K562 (cell line): ENCODE data around the gene WDR17. TPM values are rescaled to one million over a fixed set of nuclear protein-coding genes. Genes with fewer than 3 reads are reported as not detected.

ENCODE experiments used
- ATAC-seq: fragments of 200-7000 bp; cut with Tn5 transposase; 3 replicates; pipeline ENCODE4 v1.9.1; 2020; ENCODE audit warnings: moderate library complexity
- BruUV-seq: library from RNA; stranded (reverse); fragments of 400-500 nt; replicated peaks from 2 replicates; lab custom pipeline; 2021; lab: Mats Ljungman, UMichigan
- CTCF ChIA-PET: fragments of 300-600 bp; formaldehyde crosslinking; extraction: SDS; loops from one replicate; lab custom pipeline; 2021; ENCODE audit warnings: low intra/inter-chr PET ratio; lab: Yijun Ruan, JAX
- POLR2A ChIA-PET: fragments of 300-600, 350-650 bp; sonication (Branson Sonifier 250); formaldehyde crosslinking; extraction: SDS; loops from one replicate; lab custom pipeline; 2021; ENCODE audit warnings: antibody characterized with exemption, inconsistent platforms; lab: Yijun Ruan, JAX
- DNase-seq, 4 experiments: peaks; one replicate each; pipeline versions ENCODE4 v3.0.0 to v3.0.0-alpha.2; 2011 to 2018; ENCODE audit warnings: low spot score in 3 of 4, mixed read lengths in 3 of 4; ENCODE audit errors: extremely low read depth in 1 of 4
- FAIRE-seq: peaks from 2 replicates; lab custom pipeline; 2011; peaks lifted over from hg19 to GRCh38; lab: Jason Lieb, UNC
- H2AFZ ChIP-seq: 2 replicates; pipeline ENCODE4 v1.6.0; 2011; ENCODE audit warnings: low read depth, low read length, control low read depth, inconsistent platforms
- H3K27ac ChIP-seq: fragments of 200-600 bp; 3 replicates; pipeline ENCODE4 v1.8.0; 2011; ENCODE audit warnings: low read depth, mild to moderate bottlenecking, control low read depth, inconsistent platforms, low read length, moderate library complexity, mixed read lengths; ENCODE audit errors: extremely low read depth
- H3K27me3 ChIP-seq, 2 experiments: fragments of 300-600 bp in 1 of 2; 2 replicates in 1 of 2; 3 replicates in 1 of 2; pipeline versions ENCODE4 v1.6.0 to v1.8.0; 2011; ENCODE audit warnings: inconsistent platforms in 2 of 2, low read length in 2 of 2, mild to moderate bottlenecking in 1 of 2, mixed read lengths in 1 of 2, moderate library complexity in 1 of 2; ENCODE audit not compliant: control insufficient read depth in 2 of 2, insufficient read depth in 2 of 2
- H3K36me3 ChIP-seq: fragments of 300-600 bp; 3 replicates; pipeline ENCODE4 v1.8.0; 2011; ENCODE audit warnings: mild to moderate bottlenecking, low read length, inconsistent platforms; ENCODE audit not compliant: control insufficient read depth, insufficient read depth
- H3K4me1 ChIP-seq, 2 experiments: fragments of 200-600 bp in 1 of 2; replicated peaks in 1 of 2; 2 replicates in 1 of 2; 3 replicates in 1 of 2; pipeline versions ENCODE4 v1.5.1 to v1.8.0; 2011; ENCODE audit warnings: inconsistent platforms in 2 of 2, low read length in 2 of 2, mild to moderate bottlenecking in 1 of 2, mixed read lengths in 1 of 2, moderate library complexity in 1 of 2; ENCODE audit not compliant: control insufficient read depth in 2 of 2, insufficient read depth in 2 of 2
- H3K4me2 ChIP-seq: 2 replicates; pipeline ENCODE4 v1.6.1; 2011; ENCODE audit warnings: low read length, control low read depth, inconsistent platforms, mixed read lengths; ENCODE audit not compliant: insufficient read depth
- H3K4me3 ChIP-seq: fragments of 200-600 bp; sonication (generic), shearing (Covaris generic); 2 replicates; pipeline ENCODE4 v1.5.1; 2016; ENCODE audit warnings: control low read depth, inconsistent platforms
- H3K79me2 ChIP-seq: fragments of 200-600 bp; 3 replicates; pipeline ENCODE4 v1.8.0; 2011; ENCODE audit warnings: low read length, inconsistent platforms; ENCODE audit not compliant: control insufficient read depth, insufficient read depth
- H3K9ac ChIP-seq, 2 experiments: 2 replicates each; pipeline versions ENCODE4 v1.6.0 to v1.6.1; 2011; ENCODE audit warnings: low read depth in 2 of 2, low read length in 2 of 2, control low read depth in 1 of 2, inconsistent platforms in 1 of 2, mild to moderate bottlenecking in 1 of 2, mixed read lengths in 1 of 2; ENCODE audit not compliant: insufficient read depth in 1 of 2
- H3K9me1 ChIP-seq: one replicate; pipeline ENCODE4 v1.6.0; 2011; ENCODE audit warnings: inconsistent platforms, mild to moderate bottlenecking, low read length, moderate library complexity; ENCODE audit not compliant: control insufficient read depth, insufficient read depth
- H3K9me3 ChIP-seq: replicated peaks from 2 replicates; pipeline ENCODE4 v1.5.1; 2011; ENCODE audit warnings: low read depth, low read length, inconsistent platforms; ENCODE audit not compliant: control insufficient read depth, insufficient read depth
- H4K20me1 ChIP-seq: replicated peaks from 2 replicates; pipeline ENCODE4 v1.6.1; 2011; ENCODE audit warnings: low read length, inconsistent platforms, mixed read lengths; ENCODE audit not compliant: control insufficient read depth, insufficient read depth
- FOXM1 ChIP-seq, 2 experiments: fragments of 450-650 bp in 1 of 2; sonication (generic) in 1 of 2; formaldehyde crosslinking in 1 of 2; IDR thresholded peaks; 2 replicates each; pipeline versions ENCODE4 v1.6.1 to v1.9.0; 2017 to 2022; ENCODE audit warnings: low read depth in 2 of 2, mild to moderate bottlenecking in 2 of 2, missing genetic modification reagents in 1 of 2, moderate library complexity in 1 of 2
- MYBL2 ChIP-seq, 2 experiments: fragments of 450-650 bp in 1 of 2; sonication (generic) in 1 of 2; formaldehyde crosslinking in 1 of 2; IDR thresholded peaks; 2 replicates each; pipeline versions ENCODE4 v1.6.1 to v1.8.1; 2017 to 2022; ENCODE audit warnings: borderline replicate concordance in 1 of 2, inconsistent platforms in 1 of 2, low read depth in 1 of 2, mild to moderate bottlenecking in 1 of 2, missing genetic modification reagents in 1 of 2, moderate library complexity in 1 of 2
- NFE2L1 ChIP-seq: fragments of 450-650 bp; IDR thresholded peaks from 2 replicates; pipeline ENCODE4 v1.6.1; 2016; ENCODE audit warnings: missing genetic modification characterization, low read depth, mild to moderate bottlenecking, missing compliant biosample characterization, moderate library complexity, borderline replicate concordance
- WGBS: fragments of 100-300 bp; shearing (Covaris generic); methylation state at CpG from one replicate; pipeline ENCODE4 v1.1.6; 2016; ENCODE audit warnings: low coverage, mixed read lengths; ENCODE audit not compliant: insufficient coverage; ENCODE audit errors: missing lambda C conversion rate; 5-methylcytosine and 5-hydroxymethylcytosine counted together
- in situ Hi-C: fragments of 300-500 bp; cut with MboI; formaldehyde crosslinking; loops from 4 replicates; pipeline ENCODE4 v1.15.0; 2018; ENCODE audit warnings: inconsistent platforms, mixed read lengths
- intact Hi-C: fragments of 100-400 bp; cut with micrococcal nuclease; formaldehyde crosslinking; loops from 2 replicates; pipeline ENCODE4 v1.14.2; 2022
- polyA plus RNA-seq, 8 experiments: library from polyadenylated mRNA; depleted of rRNA in 4 of 8; stranded (reverse) in 5 of 8; unstranded in 3 of 8; fragments of >200 nt; fragmentation: Nextera tagmentation in 2 of 8; fragmentation: Illumina TruSeq in 1 of 8; extraction: Ambion mirVana in 2 of 8; extraction: Trizol in 1 of 8; gene quantifications; 2 replicates each; pipeline versions ENCODE4 v1.2.1 to v1.2.3, GENCODE V29; 2011 to 2014; ENCODE audit warnings: inconsistent platforms in 1 of 8, missing spikeins in 1 of 8
- total RNA-seq, 7 experiments: library from RNA; depleted of rRNA in 6 of 7; stranded (reverse); fragments of >200 nt in 6 of 7; fragmentation: Illumina TruSeq in 2 of 7; extraction: Trizol in 2 of 7; gene quantifications; 2 replicates each; pipeline versions ENCODE4 v1.2.1 to v1.2.3, GENCODE V29; 2011 to 2021; ENCODE audit warnings: low replicate concordance in 1 of 7
- TF ChIP-seq, protein P1 (sequence below): fragments of 450-650 bp; IDR thresholded peaks from one replicate; pipeline ENCODE4 v1.6.1; 2018; ENCODE audit warnings: mild to moderate bottlenecking, moderate library complexity; ENCODE audit not compliant: partially characterized antibody
- TF ChIP-seq, protein P2 (sequence below): fragments of 200-800 bp; sonication (Bioruptor generic); IDR thresholded peaks from 2 replicates; pipeline ENCODE4 v1.6.1; 2017; ENCODE audit warnings: missing genetic modification characterization, missing compliant biosample characterization

The WDR17 gene
- total and polyA plus RNA-seq, 9 of the 15 experiments (the other 6 are each of a cell fraction or from before 2014, with no cell fraction given), result 0.04 to 0.07 TPM; not detected in 7

GRCh38 chr4:176210101-176210500 lies 144.5 kb downstream of the WDR17 start:
- H3K9ac ChIP-seq, result no peak overlapping the region
- H3K4me1 ChIP-seq, result no peaks in the 10 kb centered on the region
- no peak overlapping the region for H2AFZ ChIP-seq
- FAIRE-seq (no peak), ATAC-seq (no peak), DNase-seq (no peak)
- 0 out of 2 replicates have a peak, but pooled peaks cover 2% of the 10 kb centered on the region for H4K20me1 ChIP-seq
- H3K9me1 ChIP-seq, result no peaks in the 10 kb centered on the region
- intact Hi-C loops (no loop called here), in situ Hi-C loops (no loop called here)
- H3K27me3 ChIP-seq, result peaks cover 0 to 8% of the 10 kb centered on the region in 2 experiments; a peak in 2 of 5 replicates
- H3K27ac ChIP-seq, result no peak overlapping the region
- no peak for TF ChIP-seq FOXM1 (IDR thresholded peaks at IDR 0.05; ENCODE audit: low read depth)
- TF ChIP-seq FOXM1 (CRISPR knock-in tag; IDR thresholded peaks at IDR 0.05; ENCODE audit: low read depth), result no peak
- TF ChIP-seq MYBL2 (IDR thresholded peaks at IDR 0.05; ENCODE audit: low read depth), result no peak
- no peak for TF ChIP-seq MYBL2 (CRISPR knock-in tag; IDR thresholded peaks at IDR 0.05; ENCODE audit: borderline replicate concordance)
- no peak for TF ChIP-seq NFE2L1 (tag)
- TF ChIP-seq, protein P1, sequence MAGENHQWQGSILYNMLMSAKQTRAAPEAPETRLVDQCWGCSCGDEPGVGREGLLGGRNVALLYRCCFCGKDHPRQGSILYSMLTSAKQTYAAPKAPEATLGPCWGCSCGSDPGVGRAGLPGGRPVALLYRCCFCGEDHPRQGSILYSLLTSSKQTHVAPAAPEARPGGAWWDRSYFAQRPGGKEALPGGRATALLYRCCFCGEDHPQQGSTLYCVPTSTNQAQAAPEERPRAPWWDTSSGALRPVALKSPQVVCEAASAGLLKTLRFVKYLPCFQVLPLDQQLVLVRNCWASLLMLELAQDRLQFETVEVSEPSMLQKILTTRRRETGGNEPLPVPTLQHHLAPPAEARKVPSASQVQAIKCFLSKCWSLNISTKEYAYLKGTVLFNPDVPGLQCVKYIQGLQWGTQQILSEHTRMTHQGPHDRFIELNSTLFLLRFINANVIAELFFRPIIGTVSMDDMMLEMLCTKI, result no peak
- TF ChIP-seq, protein P2, sequence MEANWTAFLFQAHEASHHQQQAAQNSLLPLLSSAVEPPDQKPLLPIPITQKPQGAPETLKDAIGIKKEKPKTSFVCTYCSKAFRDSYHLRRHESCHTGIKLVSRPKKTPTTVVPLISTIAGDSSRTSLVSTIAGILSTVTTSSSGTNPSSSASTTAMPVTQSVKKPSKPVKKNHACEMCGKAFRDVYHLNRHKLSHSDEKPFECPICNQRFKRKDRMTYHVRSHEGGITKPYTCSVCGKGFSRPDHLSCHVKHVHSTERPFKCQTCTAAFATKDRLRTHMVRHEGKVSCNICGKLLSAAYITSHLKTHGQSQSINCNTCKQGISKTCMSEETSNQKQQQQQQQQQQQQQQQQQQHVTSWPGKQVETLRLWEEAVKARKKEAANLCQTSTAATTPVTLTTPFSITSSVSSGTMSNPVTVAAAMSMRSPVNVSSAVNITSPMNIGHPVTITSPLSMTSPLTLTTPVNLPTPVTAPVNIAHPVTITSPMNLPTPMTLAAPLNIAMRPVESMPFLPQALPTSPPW (CRISPR knock-in tag), result no peak
- H3K36me3 ChIP-seq, result no peaks in the 10 kb centered on the region
- H3K4me2 ChIP-seq, result no peak overlapping the region
- no peaks in the 10 kb centered on the region for H3K79me2 ChIP-seq
- WGBS, result 0% methylated on average over 3 of the region's 3 CpGs
- ChIA-PET CTCF (no interaction called here), POLR2A (no interaction called here)
- no peak overlapping the region for H3K4me3 ChIP-seq
- no peaks in the 10 kb centered on the region for H3K9me3 ChIP-seq
- BruUV-seq, result no TSS peak
